Gastroesophageal sphincter (tissue), 4 donors: ENCODE measurements around the gene KDM4C. TPM values are rescaled to one million over a fixed set of nuclear protein-coding genes. Genes with fewer than 3 reads are reported as not detected.

Source experiments
- ATAC-seq: fragments of 150-250 bp; one replicate; pipeline ENCODE4 v1.9.1; 2016; ENCODE audit warnings: mild to moderate bottlenecking, moderate library complexity
- H3K27ac ChIP-seq, 4 donors: fragments of 200-600 bp; sonication (generic) in 3 of 4; 1 replicate in 3 of 4; 2 replicates in 1 of 4; pipeline ENCODE4 v1.5.1; 2016 to 2019
- H3K27me3 ChIP-seq: fragments of 200-600 bp; sonication (generic); one replicate; pipeline ENCODE4 v1.5.1; 2019
- H3K36me3 ChIP-seq, 2 donors: fragments of 200-600 bp; sonication (generic); one replicate each; pipeline ENCODE4 v1.5.1; 2019; ENCODE audit warnings: control low read depth in 1 of 2
- H3K4me1 ChIP-seq, 3 donors: fragments of 200-600 bp; sonication (generic); 1 replicate in 2 of 3; 2 replicates in 1 of 3; pipeline ENCODE4 v1.5.1; 2016 to 2019; ENCODE audit warnings: control low read depth in 2 of 3
- H3K4me3 ChIP-seq, 2 donors: fragments of 200-600 bp; sonication (generic); one replicate each; pipeline ENCODE4 v1.5.1; 2019; ENCODE audit warnings: mild to moderate bottlenecking in 1 of 2, moderate library complexity in 1 of 2
- H3K9me3 ChIP-seq, 3 donors: fragments of 200-600 bp; sonication (generic); one replicate each; pipeline ENCODE4 v1.5.1; 2017 to 2019; ENCODE audit warnings: control low read depth in 2 of 3
- CTCF ChIP-seq, 4 experiments: fragments of 200-600 bp in 2 of 4; fragments of 450-650 bp in 2 of 4; sonication (generic) in 1 of 4; IDR thresholded peaks; one replicate each; pipeline ENCODE4 v1.5.1; 2017 to 2019; ENCODE audit warnings: antibody characterized with exemption in 4 of 4, mild to moderate bottlenecking in 2 of 4, moderate library complexity in 2 of 4
- EP300 ChIP-seq: sonication (generic); formaldehyde crosslinking; IDR thresholded peaks from one replicate; pipeline ENCODE4 v1.6.1; 2017; ENCODE audit warnings: antibody characterized with exemption, mild to moderate bottlenecking
- POLR2A ChIP-seq, 2 donors: fragments of 450-650 bp; IDR thresholded peaks; one replicate each; pipeline ENCODE4 v1.6.1; 2017; ENCODE audit warnings: antibody characterized with exemption in 2 of 2, mild to moderate bottlenecking in 2 of 2, moderate library complexity in 1 of 2
- POLR2AphosphoS5 ChIP-seq: sonication (generic); formaldehyde crosslinking; IDR thresholded peaks from one replicate; pipeline ENCODE4 v1.6.1; 2017; ENCODE audit warnings: antibody characterized with exemption
- WGBS, 2 donors: methylation state at CpG; one replicate each; pipeline ENCODE4 v1.1.5; 2018; ENCODE audit warnings: low coverage in 1 of 2; 5-methylcytosine and 5-hydroxymethylcytosine counted together
- total RNA-seq, 4 donors: library from RNA; depleted of rRNA; stranded (reverse); fragments of >200 nt; gene quantifications; one replicate each; pipeline ENCODE4 v1.1.0, GENCODE V29; 2016

Gene KDM4C
- total RNA-seq, 4 donors from 2014 or later = 17.7 to 65.2 (median 29.5) TPM

DNA sequence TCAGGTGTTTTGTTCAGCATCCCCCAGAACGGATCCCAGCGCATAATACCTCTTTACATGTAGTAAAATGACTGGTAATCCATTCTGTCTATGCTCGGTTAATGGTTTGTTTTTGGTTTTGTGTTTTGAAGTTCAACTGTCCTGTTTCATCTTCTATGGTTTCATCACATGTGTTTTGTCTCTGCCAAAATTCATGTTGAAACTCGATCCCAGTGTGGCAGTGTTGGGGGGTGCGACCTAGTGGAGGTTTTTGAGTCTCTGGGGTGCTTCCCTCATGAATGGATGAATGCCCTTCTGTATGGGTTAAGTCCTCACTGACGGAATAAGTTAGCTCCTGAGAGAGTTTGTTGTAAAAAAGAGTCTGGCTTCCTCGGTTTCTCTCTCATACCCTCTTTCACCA lies 317.4 kb downstream of the KDM4C start:
- H3K4me1 ChIP-seq = no peaks in the 10 kb centered on the region
- TF ChIP-seq CTCF (IDR thresholded peaks at IDR 0.05) (no peak), POLR2A (IDR thresholded peaks at IDR 0.05) (no peak), EP300 (no peak), POLR2AphosphoS5 (no peak)
- H3K36me3 ChIP-seq = peaks cover 0 to 56% of the 10 kb centered on the region in 2 donors
- H3K9me3 ChIP-seq = no peaks in the 10 kb centered on the region
- 84% methylated on average over 4 to 7 of the region's 7 CpGs for WGBS, 2 donors
- no peak overlapping the region for H3K27ac ChIP-seq
- H3K27me3 ChIP-seq = no peaks in the 10 kb centered on the region
- no peak for ATAC-seq
- no peak overlapping the region for H3K4me3 ChIP-seq

DNA sequence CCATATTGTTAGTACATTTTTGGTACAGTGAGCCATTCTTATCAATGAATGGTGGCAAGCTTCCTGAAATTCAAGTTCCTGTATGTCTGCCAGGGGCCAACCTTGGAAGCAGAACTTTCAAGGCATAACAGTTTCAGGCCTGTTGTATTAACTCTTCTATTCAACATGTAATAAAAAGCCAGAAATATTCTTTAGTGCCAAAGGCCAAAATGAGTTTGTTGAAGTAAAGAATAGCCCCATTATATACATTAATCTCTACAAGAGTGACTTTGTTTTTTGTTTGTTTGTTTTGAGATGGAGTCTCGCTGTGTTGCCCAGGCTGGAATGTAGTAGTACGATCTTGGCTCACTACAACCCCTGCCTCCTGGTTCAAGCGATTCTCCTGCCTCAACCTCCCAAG lies 321.3 kb downstream of the KDM4C start:
- TF ChIP-seq POLR2AphosphoS5 (no peak), POLR2A (IDR thresholded peaks at IDR 0.05) (no peak), EP300 (no peak), CTCF (IDR thresholded peaks at IDR 0.05) (no peak)
- 91 to 96% methylated on average over 3 of the region's 3 CpGs for WGBS, 2 donors
- Histone ChIP-seq H3K27me3 (no peaks in the 10 kb centered on the region), H3K36me3 (peaks cover 0 to 67% of the 10 kb centered on the region in 2 donors), H3K4me3 (no peak overlapping the region), H3K4me1 (no peaks in the 10 kb centered on the region), H3K27ac (no peak overlapping the region), H3K9me3 (no peaks in the 10 kb centered on the region)
- no peak for ATAC-seq

DNA sequence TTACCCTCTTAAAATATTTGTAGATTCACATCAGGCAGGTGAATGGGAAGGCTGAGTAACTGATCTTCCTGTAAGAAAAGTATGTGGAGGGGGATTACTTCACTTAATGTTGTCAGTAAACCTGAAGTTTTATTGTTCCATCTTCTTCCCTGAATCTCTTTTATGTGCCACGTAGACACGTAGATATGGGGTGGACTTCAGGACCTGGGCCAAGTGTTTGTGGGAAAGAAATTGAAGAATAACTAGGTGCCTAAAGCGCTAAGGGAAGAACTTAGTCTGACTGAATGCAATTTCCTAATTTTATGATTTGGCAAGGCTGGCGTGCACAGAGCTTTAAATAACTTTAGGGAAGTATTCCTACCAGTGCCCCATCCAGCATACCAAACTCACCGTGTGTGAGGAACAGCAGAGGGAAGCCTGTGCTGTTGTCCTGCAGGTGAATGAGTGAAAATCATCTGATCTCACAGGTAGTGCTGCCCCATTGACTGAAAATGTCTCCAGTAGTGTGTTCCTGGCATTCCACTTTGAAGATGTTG lies 323.4 kb downstream of the KDM4C start:
- peaks cover 0 to 54% of the 10 kb centered on the region in 2 donors for H3K36me3 ChIP-seq
- TF ChIP-seq CTCF (IDR thresholded peaks at IDR 0.05) (no peak), POLR2AphosphoS5 (no peak)
- ATAC-seq = no peak
- no peaks in the 10 kb centered on the region for H3K27me3 ChIP-seq
- H3K9me3 ChIP-seq = no peaks in the 10 kb centered on the region
- no peak overlapping the region for H3K27ac ChIP-seq
- 76 to 84% methylated on average over 5 of the region's 5 CpGs for WGBS, 2 donors
- no peak overlapping the region for H3K4me3 ChIP-seq
- no peaks in the 10 kb centered on the region for H3K4me1 ChIP-seq

GRCh38 chr9:7083192-7083591 lies 325.4 kb downstream of the KDM4C start:
- Histone ChIP-seq H3K4me3 (no peak overlapping the region), H3K27me3 (no peaks in the 10 kb centered on the region), H3K27ac (no peak overlapping the region), H3K36me3 (peaks cover 0 to 43% of the 10 kb centered on the region in 2 donors), H3K4me1 (no peaks in the 10 kb centered on the region), H3K9me3 (no peaks in the 10 kb centered on the region)
- TF ChIP-seq EP300 (no peak), CTCF (IDR thresholded peaks at IDR 0.05) (no peak), POLR2AphosphoS5 (no peak), POLR2A (IDR thresholded peaks at IDR 0.05) (no peak)
- no peak for ATAC-seq
- WGBS, 2 donors = 100% methylated on average over 1 of the region's 1 CpG

DNA sequence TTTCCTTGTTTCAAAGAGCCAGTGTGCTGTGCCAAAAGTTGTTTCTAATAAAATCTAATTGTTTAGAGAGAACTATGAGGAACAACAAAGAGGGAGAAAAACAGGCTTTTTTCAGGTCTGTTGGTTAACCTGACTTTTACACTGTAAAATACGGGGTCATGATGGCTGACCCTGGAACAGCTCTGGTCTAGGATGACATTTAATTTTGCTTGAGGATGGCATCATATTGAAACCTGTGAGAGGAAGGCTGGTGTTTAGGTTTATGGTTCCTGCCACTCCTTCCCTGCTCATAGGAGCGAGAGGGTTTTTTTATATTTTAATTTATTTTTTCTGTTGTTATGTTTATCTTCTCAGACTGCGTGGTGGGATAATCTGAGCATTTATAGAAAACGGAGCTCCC lies 327.6 kb downstream of the KDM4C start:
- TF ChIP-seq POLR2AphosphoS5 (no peak), POLR2A (IDR thresholded peaks at IDR 0.05) (no peak), EP300 (no peak), CTCF (IDR thresholded peaks at IDR 0.05) (no peak)
- 85 to 89% methylated on average over 3 to 4 of the region's 4 CpGs for WGBS, 2 donors
- ATAC-seq = no peak

More for the DNA sequence above, 327.6 kb downstream of the KDM4C start:
- no peak overlapping the region for H3K4me3 ChIP-seq
- H3K27me3 ChIP-seq = no peaks in the 10 kb centered on the region
- H3K4me1 ChIP-seq = peaks cover 0 to 9% (median 0%) of the 10 kb centered on the region in 3 donors
- no peak overlapping the region for H3K27ac ChIP-seq
- peaks cover 0 to 29% of the 10 kb centered on the region in 2 donors for H3K36me3 ChIP-seq
- no peaks in the 10 kb centered on the region for H3K9me3 ChIP-seq
